Left colon (tissue), 2 donors: ENCODE results near the gene AK5. TPM values are rescaled to one million over a fixed set of nuclear protein-coding genes. Genes with fewer than 3 reads are reported as not detected.
A peak's percentile ranks its signal among the peaks of the same experiment; 100 is the strongest.

Experiments
- ATAC-seq: fragments of 200-7000 bp; cut with Tn5 transposase; one replicate; pipeline ENCODE4 v1.9.1; 2020; ENCODE audit warnings: mild to moderate bottlenecking, moderate library complexity
- DNase-seq, 2 donors: peaks; one replicate each; pipeline ENCODE4 v3.0.0-alpha.2; 2020
- intact Hi-C, 2 donors: fragments of 100-400 bp; cut with DNase I in 1 of 2; cut with micrococcal nuclease in 1 of 2; formaldehyde crosslinking; loops; one replicate each; pipeline versions ENCODE4 v1.11.2 to v1.14.0; 2022; cut with DNase I, micrococcal nuclease
- long read RNA-seq: library from polyadenylated mRNA; unstranded; transcript quantifications from one replicate; pipeline ENCODE4 v2.0.0, GENCODE V29; 2021
- total RNA-seq, 2 donors: library from RNA; stranded (reverse); fragmentation: NEBNext Ultra II Directional; extraction: Animal tissue kit (Norgen Biotek cat#: 25700); gene quantifications; one replicate each; pipeline ENCODE4 v1.2.1, GENCODE V29; 2021
- donor health status: DM: no; HTN: no; CAD: no.
- donor health status: DM: yes; HTN: yes; CAD: no.

The AK5 gene
- under 1 TPM; 0.36 to 0.43 TPM for total RNA-seq
- long read RNA-seq, partial matches to known transcripts = 0 of 1 reads
- long read RNA-seq, other reads (novel, unspliced or antisense) = 0 of 1 reads

GRCh38 chr1:77281491-77282186 is at the start of gene AK5:
AK5 (plus strand) TSS chr1:77282019; CDS start chr1:77282314, 295 bp downstream.
- intact Hi-C loops = no loop called here
- DNase-seq = peak in 1 of 2 donors; percentile 23
- peak; percentile 84 for ATAC-seq

DNA sequence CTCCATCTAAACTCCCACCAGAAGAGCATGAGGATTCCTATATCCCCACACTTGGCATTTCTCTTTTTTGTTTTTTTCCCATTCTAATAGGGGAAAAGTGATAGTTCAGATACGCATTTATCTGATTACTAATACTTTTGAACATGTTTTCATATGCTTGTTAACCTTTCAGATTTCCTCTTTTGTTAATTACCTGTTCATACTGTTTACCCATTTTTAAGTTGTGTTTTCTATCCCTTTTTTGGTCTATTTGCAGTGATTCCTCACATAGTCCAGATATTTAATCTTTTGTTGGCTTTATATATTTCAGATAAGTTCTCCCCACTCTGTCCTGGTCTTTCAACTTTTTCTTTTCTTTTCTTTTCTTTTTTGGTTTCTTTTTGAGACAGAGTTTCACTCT is 49.0 kb upstream of the AK5 start:
- ATAC-seq (no peak), DNase-seq (no peak)
- intact Hi-C loops = no loop called here

DNA sequence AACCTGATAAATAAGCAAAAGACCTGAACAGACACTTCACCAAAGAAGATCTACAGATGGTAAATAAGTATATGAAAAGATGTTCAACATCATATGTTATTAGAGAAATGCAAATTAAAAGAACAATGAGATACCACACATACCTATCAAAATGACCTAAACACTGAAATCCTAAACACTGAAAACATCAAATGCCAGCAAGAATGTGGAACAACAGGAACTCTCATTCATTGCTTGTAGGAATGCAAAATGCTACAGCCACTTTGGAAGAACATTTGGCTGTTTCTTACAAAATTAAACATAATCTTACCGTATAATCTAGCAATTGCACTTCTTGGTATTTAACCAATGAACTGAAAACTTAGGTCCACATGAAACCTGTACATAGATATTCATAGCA is 47.7 kb upstream of the AK5 start:
- intact Hi-C loops = no loop called here
- DNase-seq (no peak), ATAC-seq (no peak)

DNA sequence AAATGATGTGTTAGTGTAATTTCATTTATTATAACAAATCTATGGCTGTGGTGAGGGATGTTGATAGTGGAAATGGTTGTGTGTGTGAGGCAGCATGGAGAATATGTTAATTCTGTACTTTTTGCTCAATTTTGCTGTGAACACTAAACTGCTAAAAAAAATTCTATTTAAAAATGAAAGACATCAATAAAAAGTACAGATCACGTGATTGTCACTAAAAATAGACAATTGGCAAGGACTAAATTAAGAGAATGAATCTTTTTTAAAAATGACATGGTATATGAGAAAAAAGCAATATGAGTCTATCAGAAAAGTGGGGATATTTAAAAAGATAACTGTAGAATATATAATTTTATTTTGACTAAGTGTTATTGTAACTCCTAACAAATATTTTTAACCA is 46.9 kb upstream of the AK5 start:
- ATAC-seq = no peak
- intact Hi-C loops = no loop called here

GRCh38 chr1:77238462-77238861 is 43.4 kb upstream of the AK5 start:
- intact Hi-C loops = no loop called here
- ATAC-seq (no peak), DNase-seq (no peak)

More for the DNA sequence above, 46.9 kb upstream of the AK5 start:
- DNase-seq = no peak

- DNase-seq (no peak), ATAC-seq (no peak)
- intact Hi-C loops = no loop called here
These were observed 42.5 kb upstream of the AK5 start for GRCh38 chr1:77239311-77239710.

GRCh38 chr1:77245830-77246229 is 36.0 kb upstream of the AK5 start:
- no peak for DNase-seq
- intact Hi-C loops = no loop called here
- ATAC-seq = no peak

- no peak for DNase-seq
- ATAC-seq = no peak
- intact Hi-C loops = no loop called here
These were observed 31.7 kb upstream of the AK5 start for GRCh38 chr1:77250126-77250525.

DNA sequence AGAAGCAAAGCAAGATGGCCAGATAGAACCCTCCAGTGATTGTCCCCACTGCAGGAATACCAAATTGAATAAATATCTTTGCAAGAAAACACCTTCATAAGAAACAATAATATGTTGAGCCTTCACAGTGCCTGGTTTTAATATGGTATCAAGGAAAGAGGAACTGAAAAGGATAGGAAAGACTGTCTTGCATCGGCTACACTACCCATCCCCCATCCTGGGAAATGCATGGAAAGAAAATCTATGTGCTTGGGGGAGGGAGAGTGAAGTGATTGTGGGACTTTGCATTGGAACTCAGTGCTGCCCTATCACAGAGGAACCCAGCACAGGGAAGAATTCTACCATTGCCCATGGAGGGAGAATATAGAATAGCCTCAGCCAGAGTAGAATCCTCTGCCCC is 28.6 kb upstream of the AK5 start:
- DNase-seq (no peak), ATAC-seq (no peak)
- intact Hi-C loops = no loop called here

- intact Hi-C loops = no loop called here
- DNase-seq (no peak), ATAC-seq (no peak)
These were observed 18.1 kb upstream of the AK5 start for GRCh38 chr1:77263708-77264107.

DNA sequence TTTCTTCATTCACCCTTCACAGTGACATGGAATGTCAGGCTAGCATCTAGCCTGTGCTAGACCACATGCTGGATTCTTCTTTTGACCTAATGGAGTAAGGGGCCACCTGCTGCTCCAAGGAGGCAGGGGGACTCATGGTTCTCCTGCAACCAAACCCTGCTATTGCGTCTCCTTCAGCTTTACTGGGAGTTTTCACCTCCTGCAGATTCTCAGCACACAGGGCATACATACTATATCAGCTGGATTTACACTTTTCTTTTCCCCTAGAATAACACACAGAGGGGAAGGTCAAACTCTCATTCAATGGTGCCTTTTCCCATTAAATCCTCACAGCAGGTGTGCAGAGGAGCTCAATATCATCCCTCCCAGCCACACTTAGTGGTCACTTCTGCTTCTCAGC is 16.6 kb upstream of the AK5 start:
- intact Hi-C loops = no loop called here
- ATAC-seq = no peak
- DNase-seq = no peak

GRCh38 chr1:77267035-77267434 is 14.8 kb upstream of the AK5 start:
- DNase-seq = no peak
- intact Hi-C loops = no loop called here
- ATAC-seq = no peak

GRCh38 chr1:77271852-77272580 is 9.8 kb upstream of the AK5 start:
- ATAC-seq = no peak
- intact Hi-C loops = no loop called here
- no peak for DNase-seq

DNA sequence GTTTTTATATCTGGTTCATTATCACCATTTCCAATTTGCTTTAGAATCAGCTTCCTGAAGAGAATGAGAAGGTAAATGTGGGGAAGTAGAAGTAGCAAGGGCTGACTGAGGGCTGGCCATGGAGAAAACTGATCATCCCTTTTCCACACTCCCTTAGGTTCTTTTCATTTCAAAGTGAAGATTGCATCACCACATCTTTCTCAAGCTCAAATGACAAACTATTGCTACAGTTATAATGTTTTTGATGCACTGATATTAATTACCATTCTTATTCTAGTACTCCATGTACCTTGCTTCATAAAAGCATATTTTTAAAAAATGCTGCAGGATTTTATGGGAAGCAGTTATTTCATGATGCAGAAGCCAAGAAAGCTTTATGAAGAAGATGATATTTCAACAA is 7.9 kb upstream of the AK5 start:
- intact Hi-C loops = no loop called here
- no peak for ATAC-seq
- no peak for DNase-seq

- no peak for DNase-seq
- intact Hi-C loops = no loop called here
- no peak for ATAC-seq
These were observed 6.6 kb upstream of the AK5 start for GRCh38 chr1:77275194-77275593.

- DNase-seq = no peak
- intact Hi-C loops = no loop called here
- ATAC-seq = no peak
These were observed 4.9 kb upstream of the AK5 start for GRCh38 chr1:77276941-77277340.

GRCh38 chr1:77279929-77280328 is 1.9 kb upstream of the AK5 start:
- no peak for DNase-seq
- no peak for ATAC-seq

GRCh38 chr1:77280962-77281361 is 857 bp upstream of the AK5 start:
- intact Hi-C loops = no loop called here
- no peak for ATAC-seq
- no peak for DNase-seq

More at GRCh38 chr1:77279929-77280328, 1.9 kb upstream of the AK5 start:
- intact Hi-C loops = no loop called here

- intact Hi-C loops = no loop called here
- peak; percentile 53 for ATAC-seq
- DNase-seq = peak in 1 of 2 donors; percentile 5
These were observed 507 bp downstream of the AK5 start for GRCh38 chr1:77282187-77282865.
